ENCODE data around the gene DHX15.
A peak's percentile ranks its signal among the peaks of the same experiment; 100 is the strongest.

DHX15 gene

GRCh38 chr4:24497221-24497620 is 87.1 kb downstream of the DHX15 start:
- no peak overlapping the region for H3K4me3 ChIP-seq (ENCODE audit: low read depth, low read length)
- DNase-seq: no peak
- H3K9me3 ChIP-seq: no peaks in the 10 kb centered on the region
- H3K27me3 ChIP-seq: no peaks in the 10 kb centered on the region
- TF ChIP-seq, protein P1, sequence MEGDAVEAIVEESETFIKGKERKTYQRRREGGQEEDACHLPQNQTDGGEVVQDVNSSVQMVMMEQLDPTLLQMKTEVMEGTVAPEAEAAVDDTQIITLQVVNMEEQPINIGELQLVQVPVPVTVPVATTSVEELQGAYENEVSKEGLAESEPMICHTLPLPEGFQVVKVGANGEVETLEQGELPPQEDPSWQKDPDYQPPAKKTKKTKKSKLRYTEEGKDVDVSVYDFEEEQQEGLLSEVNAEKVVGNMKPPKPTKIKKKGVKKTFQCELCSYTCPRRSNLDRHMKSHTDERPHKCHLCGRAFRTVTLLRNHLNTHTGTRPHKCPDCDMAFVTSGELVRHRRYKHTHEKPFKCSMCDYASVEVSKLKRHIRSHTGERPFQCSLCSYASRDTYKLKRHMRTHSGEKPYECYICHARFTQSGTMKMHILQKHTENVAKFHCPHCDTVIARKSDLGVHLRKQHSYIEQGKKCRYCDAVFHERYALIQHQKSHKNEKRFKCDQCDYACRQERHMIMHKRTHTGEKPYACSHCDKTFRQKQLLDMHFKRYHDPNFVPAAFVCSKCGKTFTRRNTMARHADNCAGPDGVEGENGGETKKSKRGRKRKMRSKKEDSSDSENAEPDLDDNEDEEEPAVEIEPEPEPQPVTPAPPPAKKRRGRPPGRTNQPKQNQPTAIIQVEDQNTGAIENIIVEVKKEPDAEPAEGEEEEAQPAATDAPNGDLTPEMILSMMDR (IDR thresholded peaks at IDR 0.05; ENCODE audit: low read depth, low read length): no peak
- H3K4me1 ChIP-seq: no peaks in the 10 kb centered on the region
- H3K36me3 ChIP-seq: no peaks in the 10 kb centered on the region

DNA sequence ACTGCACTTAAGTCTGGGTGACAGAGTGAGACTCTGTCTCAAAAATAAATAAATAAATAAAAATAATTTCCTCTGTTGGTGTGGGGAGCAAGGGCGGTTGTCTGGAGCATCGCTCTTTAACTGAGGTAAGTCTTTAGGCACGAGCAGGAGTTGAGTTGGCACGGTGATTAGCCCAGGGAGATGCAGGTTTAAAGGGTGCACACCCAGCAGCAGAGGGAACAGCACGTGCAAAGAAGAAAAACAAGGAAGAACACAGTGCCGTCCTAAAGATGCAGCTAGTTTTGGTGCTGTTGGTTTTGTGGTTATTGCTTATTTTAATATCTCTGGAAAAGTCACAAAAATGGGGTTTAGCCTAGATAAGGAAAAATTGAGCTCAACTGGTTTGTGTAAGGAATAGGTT is 87.8 kb downstream of the DHX15 start:
- H3K4me1 ChIP-seq: no peaks in the 10 kb centered on the region
- TF ChIP-seq, protein P1 (IDR thresholded peaks at IDR 0.05; ENCODE audit: low read depth, low read length): no peak
- no peaks in the 10 kb centered on the region for H3K36me3 ChIP-seq
- no peak overlapping the region for H3K4me3 ChIP-seq (ENCODE audit: low read depth, low read length)
- DNase-seq: no peak
- no peaks in the 10 kb centered on the region for H3K9me3 ChIP-seq
- H3K27me3 ChIP-seq: no peaks in the 10 kb centered on the region

- TF ChIP-seq, protein P1 (IDR thresholded peaks at IDR 0.05; ENCODE audit: low read depth, low read length): no peak
- DNase-seq: no peak
- Histone ChIP-seq H3K9me3 (no peaks in the 10 kb centered on the region), H3K27me3 (no peaks in the 10 kb centered on the region), H3K4me3 (ENCODE audit: low read depth, low read length) (no peak overlapping the region), H3K36me3 (no peaks in the 10 kb centered on the region), H3K4me1 (no peaks in the 10 kb centered on the region)
Measured at GRCh38 chr4:24495388-24495787, 89.0 kb downstream of the DHX15 start.

- TF ChIP-seq, protein P1 (IDR thresholded peaks at IDR 0.05; ENCODE audit: low read depth, low read length): no peak
Measured at GRCh38 chr4:24489870-24490269, 94.5 kb downstream of the DHX15 start.

GRCh38 chr4:24488399-24489164 is 95.8 kb downstream of the DHX15 start:
- no peaks in the 10 kb centered on the region for H3K4me1 ChIP-seq
- no peaks in the 10 kb centered on the region for H3K27me3 ChIP-seq
- peak; percentile 79 for DNase-seq
- H3K4me3 ChIP-seq (ENCODE audit: low read depth, low read length): no peak overlapping the region
- H3K36me3 ChIP-seq: no peaks in the 10 kb centered on the region
- TF ChIP-seq, protein P1 (IDR thresholded peaks at IDR 0.05; ENCODE audit: low read depth, low read length): peak; percentile 94
- H3K9me3 ChIP-seq: no peaks in the 10 kb centered on the region

More at GRCh38 chr4:24489870-24490269, 94.5 kb downstream of the DHX15 start:
- H3K4me3 ChIP-seq (ENCODE audit: low read depth, low read length): no peak overlapping the region
- H3K4me1 ChIP-seq: no peaks in the 10 kb centered on the region
- H3K27me3 ChIP-seq: no peaks in the 10 kb centered on the region
- no peaks in the 10 kb centered on the region for H3K36me3 ChIP-seq
- no peak for DNase-seq
- no peaks in the 10 kb centered on the region for H3K9me3 ChIP-seq

- DNase-seq: no peak
- H3K9me3 ChIP-seq: no peaks in the 10 kb centered on the region
- no peak overlapping the region for H3K4me3 ChIP-seq (ENCODE audit: low read depth, low read length)
- H3K4me1 ChIP-seq: no peaks in the 10 kb centered on the region
- no peaks in the 10 kb centered on the region for H3K36me3 ChIP-seq
- TF ChIP-seq, protein P1 (IDR thresholded peaks at IDR 0.05; ENCODE audit: low read depth, low read length): no peak
- no peaks in the 10 kb centered on the region for H3K27me3 ChIP-seq
Measured at GRCh38 chr4:24482871-24483270, 101.5 kb downstream of the DHX15 start.
